Muscle of back (tissue), 11 donors: ENCODE results near the gene NPR2. TPM values are rescaled to one million over a fixed set of nuclear protein-coding genes. Genes with fewer than 3 reads are reported as not detected.
A peak's percentile ranks its signal among the peaks of the same experiment; 100 is the strongest.

Experiments used
- DNase-seq, 3 donors: peaks; one replicate each; pipeline versions ENCODE4 v3.0.0 to v3.0.0-alpha.2; 2013
- polyA plus RNA-seq, 10 donors: library from polyadenylated mRNA; unstranded; fragments of 120-200 nt; gene quantifications; one replicate each; pipeline ENCODE4 v1.2.1, GENCODE V29; 2013; ENCODE audit not compliant: insufficient read length in 10 of 10

The NPR2 gene
- polyA plus RNA-seq, 10 donors: 21.0 to 31.5 (median 25.8) TPM

- DNase-seq: peak; percentile 95 to 98 (median 96)
These were observed 37.8 kb downstream of the NPR2 start, which contains the start of gene TMEM8B for GRCh38 chr9:35829084-35829763. Gene TMEM8B, plus strand, starts transcription at chr9:35829228. Its CDS starts 220 bp downstream, at chr9:35829448.

- DNase-seq: no peak
These were observed 38.3 kb downstream of the NPR2 start for GRCh38 chr9:35829764-35830096.

DNA sequence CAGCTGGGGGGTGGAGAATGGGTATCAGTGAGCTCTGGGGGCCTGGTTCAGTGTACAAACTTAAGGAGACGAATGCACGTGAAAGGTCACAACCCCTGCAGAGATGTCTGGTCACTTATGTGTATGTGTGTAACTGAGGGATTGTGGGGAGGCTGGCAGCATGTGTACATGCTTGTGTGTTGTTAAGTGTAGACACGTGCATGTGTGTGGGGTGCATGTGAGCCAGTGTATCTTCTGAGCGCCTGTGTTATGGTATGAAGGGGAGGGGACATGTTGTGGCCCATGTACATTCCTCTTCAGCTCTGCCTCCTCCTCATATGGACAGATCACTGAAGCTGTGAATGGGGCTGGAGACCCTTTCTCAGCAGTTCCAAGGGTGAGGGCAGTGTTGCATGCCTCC lies 39.6 kb downstream of the NPR2 start:
- no peak for DNase-seq

GRCh38 chr9:35832814-35833213 lies 41.4 kb downstream of the NPR2 start:
- no peak for DNase-seq

GRCh38 chr9:35834260-35835215 lies 43.1 kb downstream of the NPR2 start:
- DNase-seq: no peak

DNA sequence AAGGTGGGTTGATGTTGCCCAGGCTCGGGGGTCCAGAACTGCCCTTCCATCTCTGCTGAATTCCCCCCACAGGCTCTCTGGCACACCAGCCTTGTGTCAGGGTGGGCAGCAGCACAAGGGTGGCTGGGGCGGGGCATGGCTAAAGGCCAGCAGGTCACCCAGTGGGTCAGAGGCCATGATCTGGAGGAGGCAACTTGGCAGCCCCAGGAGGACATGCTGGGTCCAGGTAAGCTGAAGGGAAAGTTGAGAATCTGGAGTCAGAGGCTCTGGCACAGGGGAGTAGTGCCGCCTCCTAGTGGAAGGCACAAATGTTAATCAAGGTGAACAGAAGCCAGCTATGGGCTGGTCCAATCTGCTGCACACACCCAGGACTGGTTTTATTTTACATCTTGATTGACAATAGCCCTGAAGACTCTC lies 43.8 kb downstream of the NPR2 start:
- DNase-seq: no peak

DNA sequence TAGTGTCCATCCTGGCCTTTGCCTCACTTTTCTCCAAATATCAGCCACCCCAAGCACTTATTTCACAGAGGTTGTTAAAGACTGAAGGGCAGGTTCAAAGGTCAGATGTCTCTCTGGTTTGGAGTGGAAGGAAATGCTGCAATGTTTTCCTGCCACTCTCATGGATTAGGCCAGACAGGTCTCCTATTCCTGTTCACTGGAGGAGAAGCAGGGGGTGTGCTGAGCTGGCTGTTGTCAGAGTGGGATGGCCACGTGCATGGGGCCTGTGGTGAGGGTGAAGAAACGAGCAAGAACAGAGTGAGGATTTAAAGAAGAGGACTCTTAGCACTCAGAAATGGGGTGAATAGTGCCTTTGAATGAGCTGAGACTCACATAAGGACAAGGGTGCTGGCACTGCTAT lies 44.4 kb downstream of the NPR2 start:
- DNase-seq: no peak

GRCh38 chr9:35836595-35836994 lies 45.2 kb downstream of the NPR2 start:
- DNase-seq: no peak

- DNase-seq: no peak
These were observed 48.5 kb downstream of the NPR2 start for GRCh38 chr9:35839926-35840325.

- DNase-seq: no peak
These were observed 49.7 kb downstream of the NPR2 start for GRCh38 chr9:35840881-35841644.

GRCh38 chr9:35841645-35841900 lies 50.2 kb downstream of the NPR2 start:
- no peak for DNase-seq

GRCh38 chr9:35842020-35842745 lies 50.8 kb downstream of the NPR2 start:
- DNase-seq: no peak

GRCh38 chr9:35842795-35843194 lies 51.4 kb downstream of the NPR2 start:
- DNase-seq: no peak

GRCh38 chr9:35844628-35845270 lies 53.4 kb downstream of the NPR2 start:
- DNase-seq: peak; percentile 91 to 95 (median 92)

- no peak for DNase-seq
These were observed 54.7 kb downstream of the NPR2 start for GRCh38 chr9:35845824-35846771.

- DNase-seq: peak in 2 of 3 donors; percentile 36 to 72
These were observed 56.6 kb downstream of the NPR2 start for GRCh38 chr9:35847792-35848572.

DNA sequence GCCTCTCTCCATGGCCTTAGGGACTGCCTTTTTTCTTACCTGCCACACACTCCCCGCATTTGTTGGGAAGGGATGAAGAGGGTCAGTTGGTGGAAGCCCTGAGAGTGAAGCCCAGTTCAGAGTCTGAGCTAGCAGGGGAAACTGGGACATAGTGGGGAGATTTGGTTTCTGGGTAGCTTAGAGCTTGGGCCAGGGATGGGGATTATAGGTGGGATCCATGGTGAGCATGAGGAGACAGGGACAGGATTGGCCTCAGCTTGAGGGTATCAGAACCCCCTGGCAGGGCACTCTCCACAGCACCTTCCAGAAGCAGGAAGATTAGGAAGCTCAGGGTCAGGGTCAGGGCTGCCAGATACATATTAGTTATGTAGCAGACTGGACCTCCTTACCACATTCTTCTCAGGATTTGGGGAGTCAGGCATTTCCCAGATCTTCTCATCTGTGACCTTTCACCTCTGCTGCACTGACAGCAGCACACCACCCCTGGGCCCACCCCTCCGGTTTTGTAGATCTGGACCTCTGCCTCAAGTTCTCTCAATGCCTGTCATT lies 61.0 kb downstream of the NPR2 start:
- DNase-seq: no peak

- DNase-seq: no peak
These were observed 61.8 kb downstream of the NPR2 start for GRCh38 chr9:35852876-35853865.
